ENCODE results near the gene EFHD2. TPM values are rescaled to one million over a fixed set of nuclear protein-coding genes. Genes with fewer than 3 reads are reported as not detected.

EFHD2 gene
- total RNA-seq, 2 experiments from 2014 or later: 66.8 to 67.5 TPM

GRCh38 chr1:15410223-15410883 is 665 bp downstream of the EFHD2 start:
- POLR2A ChIA-PET: interaction anchor here (0.5 to 1.0 kb wide), 2 partner anchors 87 to 116 kb away, joined by 3 to 4 read pairs; no protein-coding TSS in a partner anchor
- CTCF ChIA-PET: interaction anchor here (2.7 kb wide), 1 partner anchor 21 kb away, joined by 8 read pairs; no protein-coding TSS in a partner anchor

GRCh38 chr1:15410884-15411245 is 1.2 kb downstream of the EFHD2 start:
- CTCF ChIA-PET: interaction anchor here (2.7 kb wide), 1 partner anchor 21 kb away, joined by 8 read pairs; no protein-coding TSS in a partner anchor
- POLR2A ChIA-PET: interaction anchor here (0.5 to 1.0 kb wide), 2 partner anchors 87 to 115 kb away, joined by 3 to 4 read pairs; no protein-coding TSS in a partner anchor

- ChIA-PET CTCF (interaction anchor here (0.7 to 2.7 kb wide), 6 partner anchors 20 to 115 kb away, joined by 3 to 8 read pairs (median 4); partner anchors contain the start of gene DNAJC16), POLR2A (interaction anchor here (0.6 to 1.6 kb wide), 2 partner anchors 20 to 25 kb away, joined by 3 read pairs; no protein-coding TSS in a partner anchor)
Measured at GRCh38 chr1:15411593-15412137, 2.0 kb downstream of the EFHD2 start.

- POLR2A ChIA-PET: interaction anchor here (1.6 kb wide), 1 partner anchor 19 kb away, joined by 3 read pairs; no protein-coding TSS in a partner anchor
Measured at GRCh38 chr1:15412175-15412800, 2.6 kb downstream of the EFHD2 start.

GRCh38 chr1:15412843-15413242 is 3.2 kb downstream of the EFHD2 start:
- POLR2A ChIA-PET: interaction anchor here (1.6 kb wide), 1 partner anchor 19 kb away, joined by 3 read pairs; no protein-coding TSS in a partner anchor
- CTCF ChIA-PET: interaction anchor here (0.7 to 2.7 kb wide), 6 partner anchors 19 to 114 kb away, joined by 3 to 8 read pairs (median 4); partner anchors contain the start of gene DNAJC16

More at GRCh38 chr1:15412175-15412800, 2.6 kb downstream of the EFHD2 start:
- CTCF ChIA-PET: interaction anchor here (0.7 to 2.7 kb wide), 6 partner anchors 19 to 115 kb away, joined by 3 to 8 read pairs (median 4); partner anchors contain the start of gene DNAJC16

- POLR2A ChIA-PET: no interaction called here
- CTCF ChIA-PET: no interaction called here
Measured at GRCh38 chr1:15413563-15414444, 4.1 kb downstream of the EFHD2 start.

GRCh38 chr1:15414445-15414983 is 4.8 kb downstream of the EFHD2 start:
- ChIA-PET POLR2A (no interaction called here), CTCF (no interaction called here)

GRCh38 chr1:15417059-15417934 is 7.6 kb downstream of the EFHD2 start:
- POLR2A ChIA-PET: no interaction called here
- CTCF ChIA-PET: interaction anchor here (1.9 kb wide), 2 partner anchors 14 to 113 kb away, joined by 4 to 9 read pairs; no protein-coding TSS in a partner anchor

GRCh38 chr1:15418806-15419515 is 9.3 kb downstream of the EFHD2 start:
- CTCF ChIA-PET: interaction anchor here (1.3 kb wide), 1 partner anchor 77 kb away, joined by 3 read pairs; no protein-coding TSS in a partner anchor
- POLR2A ChIA-PET: no interaction called here

- POLR2A ChIA-PET: no interaction called here
- CTCF ChIA-PET: no interaction called here
Measured at GRCh38 chr1:15420853-15421465, 11.3 kb downstream of the EFHD2 start.

- ChIA-PET POLR2A (no interaction called here), CTCF (interaction anchor here (0.6 kb wide), 1 partner anchor 33 kb away, joined by 4 read pairs; no protein-coding TSS in a partner anchor)
Measured at GRCh38 chr1:15422871-15423270, 13.2 kb downstream of the EFHD2 start.

GRCh38 chr1:15423355-15424077 is 13.8 kb downstream of the EFHD2 start:
- POLR2A ChIA-PET: interaction anchor here (0.6 kb wide), 1 partner anchor 172 kb away, joined by 4 read pairs; no protein-coding TSS in a partner anchor
- CTCF ChIA-PET: interaction anchor here (0.6 kb wide), 1 partner anchor 33 kb away, joined by 4 read pairs; no protein-coding TSS in a partner anchor

- ChIA-PET CTCF (no interaction called here), POLR2A (interaction anchor here (0.6 to 0.7 kb wide), 2 partner anchors 113 to 173 kb away, joined by 4 to 5 read pairs; no protein-coding TSS in a partner anchor)
Measured at GRCh38 chr1:15424146-15424667, 14.5 kb downstream of the EFHD2 start.

GRCh38 chr1:15424981-15425380 is 15.3 kb downstream of the EFHD2 start:
- ChIA-PET POLR2A (no interaction called here), CTCF (interaction anchor here (1.1 to 1.7 kb wide), 2 partner anchors 101 to 120 kb away, joined by 3 to 5 read pairs; no protein-coding TSS in a partner anchor)

- ChIA-PET CTCF (interaction anchor here (1.1 to 1.7 kb wide), 3 partner anchors 83 to 120 kb away, joined by 3 to 5 read pairs (median 3); no protein-coding TSS in a partner anchor), POLR2A (no interaction called here)
Measured at GRCh38 chr1:15425521-15425920, 15.8 kb downstream of the EFHD2 start.

Measured in activated CD8-positive, alpha-beta memory T cell treated with anti-CD3 and anti-CD28 coated beads for 36 hours (primary cell).